RCC 7860 (cell line): ENCODE results near the gene ACOX2.
"Not testable (repeated sequence)": the region's sequence is repeated elsewhere in the genome, so short reads cannot be mapped to it uniquely, and the experiment has no call there.

Experiments used
- DNase-seq: peaks from one replicate; pipeline ENCODE4 v3.0.0-alpha.2; 2015; ENCODE audit warnings: low spot score
- FAIRE-seq: peaks from 2 replicates; lab custom pipeline; 2012; peaks lifted over from hg19 to GRCh38; lab: Jason Lieb, UNC

ACOX2 gene

GRCh38 chr3:58535531-58536500 lies 1.2 kb downstream of the ACOX2 start:
- FAIRE-seq (no peak), DNase-seq (no peak)

- FAIRE-seq (no peak), DNase-seq (no peak)
Measured at GRCh38 chr3:58534592-58535494, 2.1 kb downstream of the ACOX2 start.

- DNase-seq (peak; percentile 40), FAIRE-seq (no peak)
Measured at GRCh38 chr3:58532794-58533220, 4.2 kb downstream of the ACOX2 start.

GRCh38 chr3:58531956-58532355 lies 5.0 kb downstream of the ACOX2 start:
- DNase-seq (no peak), FAIRE-seq (no peak)

GRCh38 chr3:58531555-58531954 lies 5.4 kb downstream of the ACOX2 start:
- FAIRE-seq (no peak), DNase-seq (no peak)

GRCh38 chr3:58530354-58530865 lies 6.6 kb downstream of the ACOX2 start:
- DNase-seq: no peak
- FAIRE-seq: no peak

GRCh38 chr3:58529516-58530353 lies 7.3 kb downstream of the ACOX2 start:
- FAIRE-seq: no peak
- no peak for DNase-seq

GRCh38 chr3:58528629-58529028 lies 8.4 kb downstream of the ACOX2 start:
- peak; percentile 12 for DNase-seq
- FAIRE-seq: no peak

- FAIRE-seq, DNase-seq: not testable (repeated sequence)
Measured at GRCh38 chr3:58527440-58527839, 9.6 kb downstream of the ACOX2 start.

GRCh38 chr3:58526515-58526957 lies 10.5 kb downstream of the ACOX2 start:
- DNase-seq: peak; percentile 68
- FAIRE-seq: peak; percentile 61

- DNase-seq: no peak
- FAIRE-seq: no peak
Measured at GRCh38 chr3:58524326-58524888, 12.6 kb downstream of the ACOX2 start.

GRCh38 chr3:58522759-58523425 lies 14.1 kb downstream of the ACOX2 start:
- FAIRE-seq (no peak), DNase-seq (no peak)

GRCh38 chr3:58521917-58522631 lies 14.9 kb downstream of the ACOX2 start:
- no peak for DNase-seq
- FAIRE-seq: no peak

GRCh38 chr3:58521336-58521670 lies 15.7 kb downstream of the ACOX2 start:
- FAIRE-seq (no peak), DNase-seq (no peak)

- DNase-seq (peak; percentile 40), FAIRE-seq (no peak)
Measured at GRCh38 chr3:58520403-58521335, 16.3 kb downstream of the ACOX2 start.

- FAIRE-seq: no peak
- no peak for DNase-seq
Measured at GRCh38 chr3:58519668-58520402, 17.2 kb downstream of the ACOX2 start.

GRCh38 chr3:58518291-58518789 lies 18.6 kb downstream of the ACOX2 start:
- FAIRE-seq (no peak), DNase-seq (no peak)
